Measurements from ENCODE around the gene VAC14.

VAC14 gene

DNA sequence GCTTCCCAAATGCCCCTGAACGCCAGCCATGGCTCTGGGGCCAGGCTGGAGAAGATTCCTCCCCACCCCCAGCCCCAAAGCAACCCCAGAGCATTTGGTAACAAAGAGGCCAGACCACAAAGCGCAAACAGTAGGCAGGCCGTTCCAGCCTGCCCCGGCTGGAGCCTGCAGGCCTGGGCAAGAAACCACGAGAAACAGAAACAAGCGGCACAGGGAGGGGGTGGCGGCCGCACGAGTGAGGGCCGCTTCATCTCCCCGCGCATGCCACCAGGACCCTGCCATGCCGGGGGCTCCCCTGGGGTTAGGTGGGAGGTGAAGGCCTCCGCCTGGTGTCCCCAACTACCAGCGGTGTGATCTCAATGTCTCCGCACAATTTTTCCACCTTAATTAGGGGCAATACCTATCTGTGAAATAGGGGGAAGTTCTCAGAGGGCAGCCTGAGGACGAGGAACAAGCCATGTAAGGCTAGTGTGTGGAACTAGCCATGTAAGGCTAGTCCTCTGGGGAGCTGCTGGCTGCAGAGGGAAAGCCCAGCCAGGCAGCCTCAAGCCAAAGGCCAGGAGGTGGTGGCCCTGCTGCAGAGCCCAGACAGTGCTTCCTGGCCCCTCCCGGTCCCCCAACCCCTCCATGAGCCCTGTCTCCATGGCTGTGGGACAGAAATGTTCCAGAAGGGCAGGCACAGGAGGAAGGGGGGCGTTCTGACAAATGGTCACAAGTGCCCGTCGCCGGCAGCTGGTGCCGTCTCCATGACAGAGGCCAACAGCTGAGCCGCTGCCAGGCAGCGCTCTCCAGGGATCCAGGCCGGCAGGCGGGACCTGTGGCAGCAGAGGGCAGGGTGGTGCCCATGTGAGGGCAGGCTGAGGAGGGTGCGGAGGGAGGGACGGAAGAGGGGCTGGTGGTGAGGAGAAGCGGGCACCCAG lies 100.6 kb downstream of the VAC14 start:
- TF ChIP-seq, protein P1, sequence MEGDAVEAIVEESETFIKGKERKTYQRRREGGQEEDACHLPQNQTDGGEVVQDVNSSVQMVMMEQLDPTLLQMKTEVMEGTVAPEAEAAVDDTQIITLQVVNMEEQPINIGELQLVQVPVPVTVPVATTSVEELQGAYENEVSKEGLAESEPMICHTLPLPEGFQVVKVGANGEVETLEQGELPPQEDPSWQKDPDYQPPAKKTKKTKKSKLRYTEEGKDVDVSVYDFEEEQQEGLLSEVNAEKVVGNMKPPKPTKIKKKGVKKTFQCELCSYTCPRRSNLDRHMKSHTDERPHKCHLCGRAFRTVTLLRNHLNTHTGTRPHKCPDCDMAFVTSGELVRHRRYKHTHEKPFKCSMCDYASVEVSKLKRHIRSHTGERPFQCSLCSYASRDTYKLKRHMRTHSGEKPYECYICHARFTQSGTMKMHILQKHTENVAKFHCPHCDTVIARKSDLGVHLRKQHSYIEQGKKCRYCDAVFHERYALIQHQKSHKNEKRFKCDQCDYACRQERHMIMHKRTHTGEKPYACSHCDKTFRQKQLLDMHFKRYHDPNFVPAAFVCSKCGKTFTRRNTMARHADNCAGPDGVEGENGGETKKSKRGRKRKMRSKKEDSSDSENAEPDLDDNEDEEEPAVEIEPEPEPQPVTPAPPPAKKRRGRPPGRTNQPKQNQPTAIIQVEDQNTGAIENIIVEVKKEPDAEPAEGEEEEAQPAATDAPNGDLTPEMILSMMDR (IDR thresholded peaks at IDR 0.05; ENCODE audit: borderline replicate concordance, insufficient read depth, low read depth, low read length) = no peak

DNA sequence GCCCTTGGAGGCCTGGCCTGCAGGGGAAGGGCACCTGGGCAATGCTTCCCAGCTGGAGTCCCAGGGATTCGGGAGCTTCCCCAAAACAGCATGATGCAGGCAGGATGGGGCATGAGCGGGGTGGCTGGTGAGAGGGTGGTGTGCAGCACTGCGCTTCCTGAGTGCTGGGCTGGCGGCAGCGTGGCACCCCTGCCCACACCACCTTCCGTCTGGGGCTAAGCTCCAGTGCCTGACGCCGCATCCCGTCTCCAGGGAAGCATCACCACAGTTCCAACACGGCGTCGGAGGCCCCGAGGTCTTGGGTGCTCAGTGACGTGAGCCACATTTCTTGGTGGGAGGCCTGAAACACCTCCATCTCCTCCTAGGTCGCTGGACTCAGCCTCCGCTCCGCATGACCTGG lies 101.3 kb downstream of the VAC14 start:
- TF ChIP-seq, protein P1 (IDR thresholded peaks at IDR 0.05; ENCODE audit: borderline replicate concordance, insufficient read depth, low read depth, low read length) = no peak
- no peak overlapping the region for H3K4me3 ChIP-seq (ENCODE audit: low read depth, low read length)

More for the DNA sequence above, 100.6 kb downstream of the VAC14 start:
- H3K4me3 ChIP-seq (ENCODE audit: low read depth, low read length) = no peak overlapping the region

DNA sequence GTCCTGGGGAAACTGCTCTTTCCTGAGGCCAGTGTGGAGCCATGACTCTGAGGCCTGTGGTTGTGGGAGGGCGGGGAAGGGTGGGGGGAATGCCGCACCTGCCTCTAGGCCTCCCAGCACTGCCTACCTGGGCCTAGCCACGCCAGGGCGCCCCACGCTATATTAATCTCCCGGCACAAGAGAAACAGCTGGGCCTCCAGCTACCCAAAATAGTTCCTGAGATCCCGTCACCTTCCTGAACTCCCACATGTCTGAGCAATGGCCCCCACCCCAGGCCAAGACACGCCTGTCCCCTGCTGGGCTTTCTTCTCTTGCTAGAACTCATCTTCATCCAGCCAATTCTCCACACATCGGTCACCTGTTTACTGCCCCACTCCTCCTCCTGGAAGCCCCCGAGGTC lies 102.1 kb downstream of the VAC14 start:
- H3K4me3 ChIP-seq (ENCODE audit: low read depth, low read length) = no peak overlapping the region
- TF ChIP-seq, protein P1 (IDR thresholded peaks at IDR 0.05; ENCODE audit: borderline replicate concordance, insufficient read depth, low read depth, low read length) = no peak

DNA sequence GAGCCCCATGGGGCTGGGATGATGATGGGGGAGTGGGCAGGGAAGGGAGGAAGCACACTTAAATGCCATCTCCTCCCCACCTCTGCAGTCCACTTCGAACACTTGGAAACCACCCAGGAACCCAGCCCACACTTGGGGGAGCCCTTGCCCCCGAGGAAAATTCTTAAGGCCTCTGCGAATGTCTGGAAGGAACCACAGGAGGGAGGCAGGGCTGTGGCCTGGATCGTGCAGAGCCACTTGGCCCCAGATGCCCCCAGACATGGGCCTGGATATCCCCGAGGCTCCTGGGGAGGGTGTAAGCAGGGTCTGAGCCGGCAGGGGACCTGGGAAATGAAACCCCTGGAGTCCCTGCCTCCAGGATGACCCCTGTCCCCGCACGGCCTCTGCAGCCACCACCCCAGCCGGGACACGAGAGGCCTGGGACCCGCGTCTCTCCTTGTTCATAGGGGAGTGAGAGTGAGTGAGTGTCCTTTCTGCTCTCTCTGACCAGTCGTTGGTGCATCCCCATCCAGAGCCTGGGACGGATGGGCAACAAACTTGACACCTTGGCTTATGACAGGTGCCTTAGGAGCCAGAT lies 103.3 kb downstream of the VAC14 start:
- H3K4me3 ChIP-seq (ENCODE audit: low read depth, low read length) = no peak overlapping the region
- TF ChIP-seq, protein P1 (IDR thresholded peaks at IDR 0.05; ENCODE audit: borderline replicate concordance, insufficient read depth, low read depth, low read length) = no peak

DNA sequence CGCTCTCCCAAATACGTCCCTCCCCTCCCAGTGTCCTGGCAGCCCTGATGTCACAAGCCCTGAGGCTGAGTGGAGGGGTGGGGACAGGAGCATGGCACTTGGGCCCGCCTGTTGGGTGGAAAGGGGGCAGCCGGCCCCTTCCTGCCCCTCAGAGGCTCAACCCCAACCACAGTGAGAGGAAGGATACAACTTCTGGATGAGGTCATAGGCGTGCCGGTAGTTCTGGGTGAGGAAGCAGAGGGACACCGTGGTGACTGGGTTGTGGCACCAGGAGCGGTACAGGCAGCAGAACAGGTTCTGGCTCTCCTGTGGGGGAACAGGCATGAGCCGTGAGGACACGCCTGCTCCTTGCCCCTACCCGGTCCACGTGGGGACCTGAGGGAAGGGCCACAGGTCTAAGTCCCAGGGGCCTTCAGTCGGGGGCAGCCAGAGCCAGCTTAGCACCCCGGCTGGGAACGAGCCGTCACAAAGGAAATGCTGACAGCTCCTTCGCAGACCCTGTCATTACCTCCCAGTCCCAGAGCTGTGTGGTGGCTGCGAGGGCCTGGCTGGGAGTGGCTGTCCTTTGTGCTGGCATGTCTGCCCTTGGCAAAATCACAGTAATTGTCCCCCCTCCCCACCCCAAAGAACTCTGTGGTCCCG lies 103.9 kb downstream of the VAC14 start:
- no peak overlapping the region for H3K4me3 ChIP-seq (ENCODE audit: low read depth, low read length)
- TF ChIP-seq, protein P1 (IDR thresholded peaks at IDR 0.05; ENCODE audit: borderline replicate concordance, insufficient read depth, low read depth, low read length) = no peak

DNA sequence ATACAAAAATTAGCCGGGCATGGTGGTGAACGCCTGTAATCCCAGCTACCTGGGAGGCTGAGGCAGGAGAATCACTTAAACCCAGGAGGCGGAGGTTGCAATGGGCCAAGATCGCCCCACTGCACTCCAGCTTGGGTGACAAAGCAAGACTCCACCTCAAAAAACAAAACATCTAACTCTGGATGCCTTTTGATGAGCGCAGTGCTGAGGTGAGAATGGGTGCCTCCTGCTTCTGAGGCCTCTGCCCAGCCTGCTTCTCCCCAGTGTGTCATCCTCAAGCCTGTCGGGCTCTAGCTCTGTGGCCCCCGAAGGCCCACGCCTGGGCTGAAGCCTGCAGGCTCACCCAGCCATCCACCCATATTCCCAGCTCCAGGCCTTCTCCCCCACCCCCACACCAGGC lies 104.6 kb downstream of the VAC14 start:
- TF ChIP-seq, protein P1 (IDR thresholded peaks at IDR 0.05; ENCODE audit: borderline replicate concordance, insufficient read depth, low read depth, low read length) = no peak
- H3K4me3 ChIP-seq (ENCODE audit: low read depth, low read length) = no peak overlapping the region

Data from GM12875 (cell line).